ENCODE results near the gene ZBTB38.
A peak's percentile ranks its signal among the peaks of the same experiment; 100 is the strongest.

Gene ZBTB38

GRCh38 chr3:141368925-141369794 is 856 bp downstream of the ZBTB38 start:
- DNase-seq, result no peak

GRCh38 chr3:141370065-141370533 is 1.8 kb downstream of the ZBTB38 start:
- DNase-seq, result peak; percentile 86

DNA sequence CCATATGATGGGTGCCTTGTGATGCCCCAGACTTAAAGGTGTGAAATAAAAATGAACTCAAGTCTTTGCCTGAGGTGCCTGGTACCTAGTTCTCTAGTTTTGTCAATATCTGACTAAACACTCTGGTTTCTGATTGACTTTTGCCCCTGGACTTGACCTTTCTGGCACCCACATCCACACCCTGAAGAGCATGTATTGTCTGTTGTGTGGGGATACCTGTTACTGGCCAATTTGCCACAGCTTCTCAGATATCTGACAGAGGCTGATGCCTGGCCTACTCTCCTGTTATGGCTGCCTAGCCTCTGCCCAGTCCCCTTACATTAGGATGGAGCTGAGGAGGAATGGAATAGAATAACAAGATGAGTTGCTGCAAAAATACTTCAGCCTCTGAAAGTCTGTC is 3.6 kb downstream of the ZBTB38 start:
- DNase-seq, result no peak

GRCh38 chr3:141372656-141373055 is 4.4 kb downstream of the ZBTB38 start:
- DNase-seq, result no peak

GRCh38 chr3:141373232-141373631 is 4.9 kb downstream of the ZBTB38 start:
- DNase-seq, result no peak

DNA sequence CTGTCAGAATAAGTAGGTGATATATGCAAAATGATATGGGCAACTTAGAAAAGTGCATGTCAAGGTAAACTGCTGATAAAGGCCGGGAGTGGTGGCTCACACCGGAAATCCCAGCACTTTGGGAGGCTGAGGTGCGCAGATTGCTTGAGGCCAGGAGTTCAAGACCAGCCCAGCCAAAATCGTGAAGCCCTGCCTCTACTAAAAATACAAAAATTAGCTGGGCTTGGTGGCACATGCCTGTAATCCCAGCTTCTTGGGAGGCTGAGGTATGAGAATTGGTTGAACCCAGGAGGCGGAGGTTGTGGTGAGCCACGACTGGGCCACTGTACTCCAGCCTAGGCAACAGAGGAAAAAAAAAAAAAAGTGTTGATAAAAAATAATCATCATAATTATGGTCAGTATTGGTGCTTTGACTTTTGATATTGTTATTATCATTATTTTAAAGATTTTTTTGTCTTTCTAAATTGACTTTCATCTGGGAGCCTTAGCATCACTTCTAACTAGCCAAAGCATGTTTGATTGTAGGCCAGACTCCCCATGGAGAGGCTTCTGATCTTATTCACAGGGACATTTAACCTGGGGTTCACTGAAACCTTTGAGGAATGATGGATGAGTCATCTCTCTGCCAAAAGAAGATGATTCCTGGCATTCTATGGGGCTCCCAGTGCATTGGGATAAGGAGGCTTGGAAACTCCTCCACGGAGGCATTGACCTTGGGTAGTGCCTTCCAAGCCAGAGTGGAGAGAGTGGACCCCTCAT is 5.6 kb downstream of the ZBTB38 start:
- no peak for DNase-seq

DNA sequence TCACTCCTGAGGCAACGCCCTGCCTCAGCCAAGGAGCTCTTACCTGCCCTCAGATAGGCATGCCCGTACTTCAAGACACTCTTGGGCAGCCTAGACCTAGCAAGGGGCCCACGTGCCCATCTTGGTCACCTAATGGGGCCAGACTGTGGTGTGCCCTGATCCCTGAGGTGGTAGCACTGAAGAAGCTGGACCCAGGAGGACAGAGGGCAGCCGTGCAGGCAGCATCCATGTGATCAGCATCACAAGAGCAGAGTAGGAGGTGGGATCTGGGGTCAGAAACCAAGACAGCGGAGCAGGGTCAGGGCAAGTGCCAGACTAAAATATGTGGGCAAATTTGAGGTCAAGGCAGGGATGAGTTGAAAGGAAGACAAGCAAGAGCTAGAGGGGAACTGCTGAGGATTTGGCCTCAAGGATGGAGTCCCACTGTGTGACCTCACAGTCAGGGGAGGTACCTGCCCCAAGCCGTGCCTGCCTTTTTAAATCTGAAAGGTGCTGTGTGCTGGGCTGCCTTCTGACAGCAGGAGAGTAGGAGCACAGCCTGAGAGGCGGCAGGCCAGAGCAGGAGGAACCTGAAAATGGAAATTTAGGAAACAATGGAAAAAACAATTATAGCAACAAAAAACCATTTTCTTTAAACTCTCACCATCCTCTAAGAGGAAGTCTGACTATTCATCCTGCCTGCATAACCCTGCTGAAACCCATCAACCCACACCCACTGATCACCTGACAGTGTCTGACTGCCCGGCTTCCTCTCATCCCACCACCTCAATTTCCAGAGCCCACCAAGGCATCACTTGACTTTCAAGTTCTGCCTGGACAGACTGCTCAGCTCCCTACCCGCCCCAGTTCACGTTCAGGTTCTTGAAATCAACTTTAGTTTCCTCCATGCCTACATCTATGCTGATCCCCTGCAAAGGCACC is 7.3 kb downstream of the ZBTB38 start:
- no peak for DNase-seq

- DNase-seq, result no peak
Observed at GRCh38 chr3:141377377-141377776, 9.1 kb downstream of the ZBTB38 start.

DNA sequence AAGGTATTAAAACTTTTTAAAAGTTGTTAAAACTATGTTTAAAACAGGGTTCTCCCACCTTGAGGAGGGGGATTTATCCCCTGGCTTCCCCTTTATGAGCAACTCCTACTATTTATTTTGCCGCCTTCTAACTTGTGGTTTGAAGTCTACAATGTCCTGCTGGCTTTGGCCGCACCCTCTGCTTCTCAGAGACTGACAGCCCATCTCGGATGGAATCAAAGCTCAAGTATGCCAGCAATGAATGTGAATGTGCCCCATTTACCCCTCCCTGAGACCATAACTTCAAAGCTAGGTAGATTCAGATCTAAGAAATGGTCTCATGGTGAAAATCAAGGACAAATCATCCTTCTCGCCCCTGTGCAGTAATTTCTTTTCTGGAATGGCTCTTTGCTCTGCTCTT is 10.3 kb downstream of the ZBTB38 start:
- no peak for DNase-seq

GRCh38 chr3:141379250-141379966 is 11.1 kb downstream of the ZBTB38 start:
- no peak for DNase-seq

DNA sequence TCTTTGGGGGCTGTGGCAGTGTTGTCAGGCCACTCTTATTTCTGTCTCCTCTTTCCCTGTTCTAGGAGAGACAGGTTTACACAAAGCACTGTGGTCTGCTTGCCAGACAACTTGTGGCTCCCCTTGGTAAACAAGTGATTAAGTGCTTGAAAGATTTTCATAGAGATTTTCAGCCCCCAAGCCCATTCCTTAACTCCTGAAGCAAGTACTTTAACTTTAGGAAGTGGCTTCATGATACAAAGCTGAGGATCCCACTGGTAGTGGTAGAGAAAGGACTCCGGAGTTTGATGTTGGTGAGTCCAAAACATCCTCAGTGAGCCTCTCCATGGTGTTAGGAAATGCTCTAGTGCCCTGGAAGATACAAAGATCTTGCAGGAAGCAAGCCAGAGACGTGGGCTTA is 12.0 kb downstream of the ZBTB38 start:
- DNase-seq, result no peak

GRCh38 chr3:141380987-141381386 is 12.7 kb downstream of the ZBTB38 start:
- no peak for DNase-seq

DNA sequence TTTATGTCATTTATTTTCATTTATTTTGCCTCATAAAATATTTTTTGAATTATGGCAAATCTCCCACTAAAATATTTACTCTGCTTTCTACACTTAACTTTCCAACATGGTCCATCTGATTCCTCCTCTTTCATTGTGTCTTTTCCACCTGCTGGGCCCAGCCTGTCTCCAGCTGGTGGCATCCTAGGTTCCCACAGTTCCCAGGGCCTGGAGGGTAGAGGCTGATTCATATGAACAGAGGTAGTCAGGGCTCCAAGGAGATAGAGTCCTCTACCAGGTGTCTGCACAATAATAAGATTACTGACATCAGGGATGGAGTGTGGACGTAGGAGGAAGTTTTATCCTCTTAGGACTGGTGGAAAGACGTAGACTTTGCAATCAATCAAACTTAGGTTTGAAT is 14.3 kb downstream of the ZBTB38 start:
- DNase-seq, result no peak

GRCh38 chr3:141383555-141384129 is 15.3 kb downstream of the ZBTB38 start:
- DNase-seq, result no peak

GRCh38 chr3:141384157-141384556 is 15.9 kb downstream of the ZBTB38 start:
- no peak for DNase-seq

DNA sequence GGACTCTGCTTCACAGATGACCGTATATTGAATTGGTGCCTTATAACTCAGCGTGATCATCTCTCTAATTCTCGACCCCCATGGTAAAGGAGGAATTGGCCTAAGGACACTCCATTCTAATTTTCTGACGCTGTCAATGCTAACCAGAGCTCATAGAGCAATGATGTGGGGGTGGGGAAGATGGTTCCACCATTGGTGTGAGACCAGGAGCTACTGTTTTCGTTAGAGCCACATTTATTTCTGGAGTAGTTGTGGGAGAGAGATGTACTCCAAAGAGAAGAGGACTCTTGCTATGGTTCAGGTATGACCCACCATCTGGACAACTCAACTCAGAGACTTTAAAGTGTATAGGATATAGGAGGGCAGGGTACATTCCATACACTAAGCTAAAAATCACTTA is 16.3 kb downstream of the ZBTB38 start:
- DNase-seq, result no peak

GRCh38 chr3:141385406-141386125 is 17.3 kb downstream of the ZBTB38 start:
- DNase-seq, result no peak

GRCh38 chr3:141386126-141386488 is 17.8 kb downstream of the ZBTB38 start:
- no peak for DNase-seq

DNA sequence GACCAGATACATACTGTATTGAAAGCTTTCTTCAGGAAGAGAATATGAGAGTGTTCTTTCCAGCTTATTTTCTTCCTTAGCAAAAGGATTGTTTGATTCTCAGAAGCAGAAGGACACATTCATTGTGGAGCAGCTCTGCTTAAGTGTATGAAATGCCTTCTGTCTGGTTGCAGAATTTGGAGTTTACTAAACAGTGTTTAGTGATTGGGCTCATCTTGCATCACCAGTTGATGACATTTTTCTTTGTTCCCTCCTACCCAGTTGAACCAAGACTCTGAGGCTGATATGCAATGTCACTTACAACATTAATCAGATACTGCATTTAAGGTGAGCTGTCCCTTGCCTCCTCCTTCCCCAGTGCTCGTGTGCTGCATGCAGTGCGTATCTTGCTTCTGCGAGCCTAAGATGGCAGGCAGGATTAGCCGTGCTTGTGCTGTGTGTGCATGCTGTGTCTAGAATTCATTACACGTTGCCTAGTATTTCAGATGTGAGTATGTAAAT is 18.4 kb downstream of the ZBTB38 start:
- DNase-seq, result no peak

GRCh38 chr3:141387516-141387915 is 19.2 kb downstream of the ZBTB38 start:
- DNase-seq, result no peak

DNA sequence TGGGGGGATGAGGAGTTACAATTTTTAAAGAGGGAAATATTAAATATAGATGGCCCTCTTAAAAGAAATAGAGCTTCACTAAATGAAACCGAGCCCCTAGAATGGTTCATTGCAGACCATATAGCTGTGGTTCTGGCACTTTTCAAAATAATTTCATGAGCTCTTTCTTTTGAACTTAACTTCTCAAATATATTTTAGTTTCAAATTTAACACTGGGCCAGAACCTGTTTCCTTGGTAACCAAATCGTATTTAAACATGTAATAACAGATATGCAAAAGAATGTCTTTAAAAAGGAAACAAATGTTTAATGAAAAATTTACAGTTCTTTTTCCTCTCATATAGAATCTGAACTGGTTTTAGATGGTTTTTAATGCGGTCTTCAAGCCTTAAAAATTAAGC is 20.1 kb downstream of the ZBTB38 start:
- DNase-seq, result no peak

Data from kidney glomerular epithelial cell (primary cell).